Right renal cortex interstitium (tissue), 3 donors: ENCODE data around the gene COMT. TPM values are rescaled to one million over a fixed set of nuclear protein-coding genes. Genes with fewer than 3 reads are reported as not detected.
"Not testable (repeated sequence)": the region's sequence is repeated elsewhere in the genome, so short reads cannot be mapped to it uniquely, and the experiment has no call there.

Experiments
- DNase-seq, 3 donors: peaks; one replicate each; pipeline ENCODE4 v3.0.0-alpha.2; 2013; ENCODE audit warnings: low read depth in 3 of 3, low spot score in 2 of 3
- polyA plus RNA-seq, 3 donors: library from polyadenylated mRNA; unstranded; fragments of 120-200 nt; gene quantifications; one replicate each; pipeline ENCODE4 v1.2.1, GENCODE V29; 2013; ENCODE audit not compliant: insufficient read length in 3 of 3

The COMT gene
- polyA plus RNA-seq, 3 donors, result 88.6 to 126 (median 107) TPM

DNA sequence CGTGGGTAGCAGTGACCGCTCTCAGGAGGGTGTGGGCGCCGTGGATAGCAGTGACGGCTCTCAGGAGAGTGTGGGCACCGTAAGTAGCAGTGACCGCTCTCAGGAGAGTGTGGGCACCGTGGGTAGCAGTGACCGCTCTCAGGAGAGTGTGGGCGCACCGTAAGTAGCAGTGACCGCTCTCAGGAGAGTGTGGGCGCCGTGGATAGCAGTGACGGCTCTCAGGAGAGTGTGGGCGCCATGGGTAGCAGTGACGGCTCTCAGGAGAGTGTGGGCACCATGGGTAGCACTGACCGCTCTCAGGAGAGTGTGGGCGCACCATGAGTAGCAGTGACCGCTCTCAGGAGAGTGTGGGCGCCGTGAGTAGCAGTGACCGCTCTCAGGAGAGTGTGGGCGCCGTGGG lies 34.7 kb upstream of the COMT start:
- not testable (repeated sequence) for DNase-seq

DNA sequence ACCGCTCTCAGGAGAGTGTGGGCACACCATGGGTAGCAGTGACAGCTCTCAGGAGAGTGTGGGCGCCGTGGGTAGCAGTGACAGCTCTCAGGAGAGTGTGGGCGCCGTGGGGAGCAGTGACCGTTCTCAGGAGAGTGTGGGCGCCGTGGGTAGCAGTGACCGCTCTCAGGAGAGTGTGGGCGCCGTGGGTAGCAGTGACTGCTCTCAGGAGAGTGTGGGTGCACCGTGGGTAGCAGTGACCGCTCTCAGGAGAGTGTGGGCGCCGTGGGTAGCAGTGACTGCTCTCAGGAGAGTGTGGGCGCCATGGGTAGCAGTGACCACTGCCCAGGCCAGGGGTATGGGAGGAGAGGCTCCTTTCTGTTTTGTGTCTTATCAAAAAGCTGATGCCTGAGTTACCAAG lies 33.7 kb upstream of the COMT start:
- not testable (repeated sequence) for DNase-seq

DNA sequence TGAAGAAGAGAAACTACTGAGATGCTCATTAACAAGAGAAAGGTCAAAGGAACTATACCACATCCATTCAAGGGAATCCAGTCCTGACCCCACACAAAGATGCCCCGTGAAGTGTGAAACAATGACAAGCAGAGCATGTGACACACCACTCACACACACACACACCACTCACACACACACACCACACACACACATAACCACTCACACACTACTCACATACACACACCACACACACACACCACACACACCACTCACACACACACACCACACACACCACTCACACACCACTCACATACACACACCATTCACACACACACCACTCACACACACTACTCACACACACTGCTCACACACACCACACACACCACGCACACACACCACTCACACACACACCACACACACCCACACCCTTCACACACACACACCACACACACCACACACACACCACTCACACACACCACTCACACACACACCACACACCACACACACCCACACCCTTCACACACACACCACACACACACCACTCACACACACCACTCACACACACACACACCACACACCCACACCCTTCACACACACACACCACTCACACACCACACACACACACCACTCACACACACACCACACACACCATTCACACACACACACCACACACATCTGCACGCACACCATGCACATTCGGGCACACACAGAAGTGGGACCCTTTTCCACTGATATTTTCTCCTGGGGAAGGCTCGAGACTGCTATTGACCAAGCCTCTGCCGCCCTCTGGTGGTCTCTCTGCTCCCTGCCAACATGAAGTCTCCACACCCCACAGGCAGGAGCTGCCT lies 32.0 kb upstream of the COMT start:
- DNase-seq, result peak in 1 of 3 donors; percentile 61

DNA sequence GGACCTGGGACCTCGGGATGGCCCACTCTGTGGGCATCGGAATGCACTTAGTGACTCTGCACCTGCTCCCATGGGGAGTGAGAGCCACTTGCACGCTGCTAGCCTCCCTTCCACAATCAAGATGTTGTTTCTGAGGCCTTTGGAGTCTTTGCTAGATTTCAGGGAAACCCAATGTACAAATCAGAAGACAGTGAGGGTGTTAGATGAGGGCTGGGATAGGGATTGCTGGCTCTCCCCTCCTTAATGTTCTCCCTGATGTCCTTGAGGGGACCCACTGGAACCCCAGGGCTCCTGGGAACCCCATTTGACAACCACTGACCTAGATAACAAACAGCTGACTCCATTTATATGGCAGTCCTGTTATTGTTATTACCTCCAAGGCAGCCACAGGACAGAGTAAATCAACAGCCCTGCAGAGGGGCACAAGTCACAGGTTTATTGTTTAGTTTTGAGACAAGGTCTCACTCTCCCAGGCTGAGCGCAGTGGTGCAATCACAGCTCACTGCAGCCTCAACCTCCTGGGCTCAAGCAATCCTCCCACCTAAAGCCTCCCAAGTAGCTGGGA lies 31.3 kb upstream of the COMT start:
- no peak for DNase-seq

DNA sequence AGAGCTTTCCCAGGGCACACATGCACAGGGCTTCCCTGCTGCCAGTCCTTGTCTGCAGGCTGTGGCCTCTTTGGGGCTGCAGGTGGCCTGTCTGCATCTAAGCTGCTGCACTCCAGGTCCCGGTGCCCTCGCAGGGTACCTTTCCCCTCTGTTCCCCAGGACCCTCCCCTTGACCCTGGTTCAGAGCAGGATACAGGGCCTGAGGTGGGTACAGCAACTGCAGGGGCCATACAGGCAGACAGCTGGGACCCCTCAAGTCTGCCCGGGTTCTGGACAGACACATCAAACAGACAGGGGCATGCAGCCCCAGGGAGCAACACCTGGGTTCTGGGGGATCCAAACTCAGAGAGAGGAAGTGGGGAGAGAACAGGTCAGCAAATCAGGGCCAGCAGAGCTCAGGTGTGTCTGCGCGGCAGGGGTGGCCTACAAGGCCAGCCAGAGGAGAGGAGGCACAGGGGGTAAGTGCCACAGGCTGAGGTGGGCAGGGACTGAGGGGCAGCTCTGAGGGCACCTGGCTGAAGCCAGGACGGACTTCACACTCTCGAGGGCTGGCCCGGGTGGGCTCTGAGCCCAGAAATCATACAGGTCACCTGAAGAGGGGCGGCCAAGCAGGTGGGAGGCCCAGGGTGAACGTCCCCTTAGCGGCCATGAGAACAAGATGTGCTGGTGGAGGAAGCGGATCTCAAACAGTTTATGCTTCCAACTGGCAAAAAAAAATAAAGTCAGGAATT lies 29.9 kb upstream of the COMT start:
- no peak for DNase-seq

DNA sequence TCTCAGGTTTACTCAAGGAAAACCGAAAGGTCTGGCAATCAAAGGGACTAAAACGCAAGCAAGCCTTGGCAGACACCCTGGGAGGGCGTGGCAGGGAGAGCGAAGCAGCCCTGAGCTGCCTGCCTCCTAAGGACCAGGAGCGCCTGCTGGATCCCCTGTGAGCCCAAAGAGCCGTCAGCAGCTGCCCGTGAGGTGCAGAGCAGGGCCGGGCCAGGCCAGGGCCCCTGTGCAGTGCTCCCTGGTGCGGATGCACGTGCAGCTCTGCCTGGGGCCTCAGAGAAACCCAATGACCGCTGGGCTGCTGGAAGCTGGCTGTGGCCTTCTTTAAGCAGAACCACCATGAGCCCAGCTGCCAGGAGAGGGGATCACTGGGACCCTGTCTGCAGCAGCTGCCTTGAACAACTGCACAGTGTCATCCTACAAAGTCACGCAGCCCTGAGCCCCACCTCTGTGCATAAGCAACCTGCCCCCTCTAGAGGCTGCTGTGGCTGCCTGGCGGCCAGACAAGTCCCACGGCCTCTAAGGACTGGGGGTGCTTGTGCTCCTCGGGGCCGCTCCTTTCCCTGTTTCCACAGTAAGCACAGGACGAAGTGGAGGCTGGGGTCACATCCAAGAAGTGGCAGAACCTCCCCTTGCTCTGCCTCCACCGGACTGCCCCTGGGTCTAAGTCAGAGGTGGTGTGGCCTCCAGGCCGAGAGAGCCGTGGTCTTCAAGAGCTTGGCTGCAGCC lies 29.1 kb upstream of the COMT start:
- no peak for DNase-seq

DNA sequence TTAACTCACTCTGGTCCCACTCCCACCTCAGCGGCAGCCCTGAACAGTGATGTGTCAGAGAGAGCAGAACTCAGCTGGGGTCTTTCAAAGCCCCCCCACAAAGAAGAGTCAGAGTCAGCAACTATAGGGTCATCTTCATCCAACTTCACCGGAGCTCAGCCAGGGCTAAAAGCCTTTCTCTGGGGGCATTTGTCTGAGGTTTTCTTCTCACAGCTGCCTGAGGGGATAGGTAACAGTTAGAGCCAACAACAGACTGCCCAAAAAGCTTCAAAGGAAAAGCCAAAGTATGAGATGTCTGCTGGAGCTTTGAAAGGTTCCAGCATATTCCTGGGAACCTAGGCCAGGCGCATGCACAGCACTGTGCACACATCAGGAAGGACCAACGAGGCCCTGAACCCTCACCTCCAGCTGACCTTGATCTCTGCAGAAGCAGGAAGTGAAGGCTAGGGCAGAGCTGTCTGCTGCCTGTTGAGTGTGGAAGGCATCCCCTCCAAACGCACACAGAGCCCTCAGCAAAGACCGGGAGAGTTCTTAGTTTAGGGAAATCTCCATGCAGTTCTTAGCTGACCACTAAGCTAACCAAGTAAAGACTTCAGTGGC lies 28.1 kb upstream of the COMT start:
- no peak for DNase-seq

DNA sequence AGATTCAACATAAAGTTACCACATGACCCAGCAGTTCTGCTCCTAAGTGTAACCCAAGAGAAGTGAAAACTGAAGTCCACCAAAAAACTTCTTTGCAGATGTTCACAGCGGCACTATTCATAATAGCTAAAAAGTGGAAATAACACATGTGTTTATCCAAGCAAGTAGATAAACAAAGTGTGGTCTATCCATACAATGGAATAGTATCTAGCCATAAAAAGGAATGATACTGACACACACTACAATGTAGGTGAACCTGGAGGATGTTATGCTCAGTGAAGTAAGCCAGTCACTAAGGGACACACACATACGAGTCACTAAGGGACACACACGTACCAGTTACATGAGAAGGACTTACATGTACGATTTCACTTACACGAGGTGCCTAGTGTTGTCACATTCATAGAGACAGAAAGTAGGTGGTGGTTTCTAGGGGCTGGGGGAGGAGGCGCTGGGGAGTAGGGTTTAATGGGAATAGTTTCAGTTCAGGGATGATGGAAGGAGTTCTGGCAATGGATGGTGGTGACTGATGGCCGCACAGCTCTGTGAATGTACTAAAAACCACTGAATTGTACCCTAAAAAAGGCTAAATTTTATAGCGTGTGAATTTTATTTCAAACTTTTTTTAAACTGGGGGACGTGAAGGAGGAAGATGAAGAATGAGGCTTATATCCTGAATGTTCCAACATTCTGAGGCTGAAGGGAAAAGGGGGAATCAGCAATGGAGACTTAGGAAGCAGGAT lies 27.2 kb upstream of the COMT start:
- DNase-seq, result no peak

DNA sequence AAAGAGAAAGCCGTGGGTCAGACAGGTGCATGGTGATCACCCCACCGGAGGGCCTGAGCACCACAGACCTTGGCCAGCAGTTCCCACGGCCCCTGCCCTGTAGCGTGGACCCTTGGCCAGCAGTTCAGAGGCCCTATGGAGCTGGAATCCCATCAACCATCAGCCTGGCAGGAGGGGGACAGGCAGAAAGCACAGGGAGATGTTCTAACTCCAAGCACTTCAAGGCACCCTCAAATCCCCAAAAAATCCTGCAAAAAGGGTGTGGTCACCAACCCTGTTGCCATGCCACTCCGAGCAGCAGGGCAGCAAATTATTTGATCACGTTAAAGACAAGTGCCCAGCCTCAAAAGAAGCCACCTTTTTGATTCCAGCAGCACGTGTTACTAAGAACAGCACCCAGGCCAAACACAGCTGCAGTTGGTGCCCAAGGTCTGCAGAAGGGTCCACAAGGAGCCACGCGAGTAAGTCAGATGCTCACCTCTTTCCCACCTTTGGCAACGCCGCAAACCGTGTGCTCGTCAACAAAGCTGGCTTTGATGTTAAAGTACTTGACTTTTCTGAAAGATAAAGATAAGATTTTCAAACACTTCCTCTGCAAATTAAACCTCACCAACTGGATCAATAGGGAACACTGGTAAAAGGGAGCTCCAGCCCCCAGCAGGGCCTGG lies 26.2 kb upstream of the COMT start:
- no peak for DNase-seq

DNA sequence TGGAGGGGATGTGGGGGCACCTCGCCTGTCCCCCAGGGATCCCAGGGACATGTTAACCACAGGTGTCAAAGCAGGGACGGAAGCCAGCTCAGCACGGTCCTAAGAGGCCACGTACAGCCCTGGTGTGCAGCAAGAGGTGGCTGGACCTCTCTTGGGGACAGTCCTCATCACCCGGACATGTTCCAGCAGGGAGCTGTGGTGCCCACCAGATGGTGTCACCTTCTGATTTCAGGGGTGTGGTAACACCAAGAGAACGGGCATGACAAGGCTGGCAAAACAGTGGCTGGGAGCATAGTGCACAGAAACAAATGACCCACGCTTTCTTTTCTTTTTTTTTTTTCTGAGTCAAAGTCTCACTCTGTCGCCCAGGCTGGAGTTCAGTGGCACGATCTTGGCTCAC lies 25.6 kb upstream of the COMT start:
- no peak for DNase-seq

DNA sequence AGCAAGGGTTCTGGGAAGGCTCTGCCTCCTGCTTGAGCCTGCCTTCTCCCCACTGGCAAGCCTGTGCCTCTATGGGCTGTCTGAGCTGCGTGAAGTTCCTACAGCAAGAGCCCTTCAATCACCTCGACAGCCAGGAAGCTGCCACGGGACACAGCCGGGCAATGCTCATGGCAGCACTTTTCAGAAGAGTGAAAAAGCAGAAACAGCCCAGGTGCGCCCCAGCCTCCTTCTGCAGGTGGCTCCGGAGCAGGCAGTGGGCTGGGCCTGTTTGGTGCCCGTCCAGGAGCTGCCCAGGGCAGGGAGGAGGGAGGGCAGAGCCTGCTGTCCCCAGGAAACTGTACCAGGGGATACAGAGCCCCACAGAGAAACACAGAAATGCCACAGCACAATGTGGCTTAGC lies 24.6 kb upstream of the COMT start:
- DNase-seq, result no peak

DNA sequence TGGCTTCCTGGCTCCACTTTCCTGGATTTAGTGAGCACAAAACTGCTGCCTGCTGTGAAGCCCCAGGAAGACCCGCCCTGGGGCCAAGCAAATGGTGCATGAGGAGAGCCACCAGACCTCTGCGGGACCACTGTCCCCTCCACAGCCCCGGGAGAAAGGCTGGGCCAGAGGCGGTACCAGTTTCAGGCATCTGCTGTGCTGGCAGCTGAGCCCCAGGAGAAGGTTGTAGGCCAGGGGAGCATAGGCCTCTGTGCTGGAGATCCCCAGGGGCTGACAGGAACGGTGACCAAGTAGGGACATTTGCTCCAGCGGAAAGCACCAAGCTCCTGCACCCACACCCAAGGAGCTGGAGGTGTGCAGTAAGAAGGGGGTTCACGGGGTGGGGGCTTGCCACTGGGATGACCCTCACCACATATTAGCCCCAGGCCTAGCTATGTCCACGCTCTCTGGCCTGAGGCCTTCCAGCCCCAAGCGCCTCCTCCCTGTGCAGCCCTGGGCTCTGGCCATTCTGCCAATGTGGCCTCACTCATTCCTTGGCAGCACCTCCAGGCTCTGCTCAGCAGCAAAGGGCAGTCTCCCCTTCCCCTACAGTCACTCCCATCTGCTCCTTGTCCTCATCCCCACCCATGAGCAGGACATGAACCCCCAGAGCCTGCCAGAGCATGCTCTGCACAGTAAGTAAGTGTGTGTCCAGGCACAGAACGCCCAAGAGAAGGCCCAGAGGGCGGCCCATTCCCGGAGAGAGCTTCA lies 24.0 kb upstream of the COMT start:
- no peak for DNase-seq

DNA sequence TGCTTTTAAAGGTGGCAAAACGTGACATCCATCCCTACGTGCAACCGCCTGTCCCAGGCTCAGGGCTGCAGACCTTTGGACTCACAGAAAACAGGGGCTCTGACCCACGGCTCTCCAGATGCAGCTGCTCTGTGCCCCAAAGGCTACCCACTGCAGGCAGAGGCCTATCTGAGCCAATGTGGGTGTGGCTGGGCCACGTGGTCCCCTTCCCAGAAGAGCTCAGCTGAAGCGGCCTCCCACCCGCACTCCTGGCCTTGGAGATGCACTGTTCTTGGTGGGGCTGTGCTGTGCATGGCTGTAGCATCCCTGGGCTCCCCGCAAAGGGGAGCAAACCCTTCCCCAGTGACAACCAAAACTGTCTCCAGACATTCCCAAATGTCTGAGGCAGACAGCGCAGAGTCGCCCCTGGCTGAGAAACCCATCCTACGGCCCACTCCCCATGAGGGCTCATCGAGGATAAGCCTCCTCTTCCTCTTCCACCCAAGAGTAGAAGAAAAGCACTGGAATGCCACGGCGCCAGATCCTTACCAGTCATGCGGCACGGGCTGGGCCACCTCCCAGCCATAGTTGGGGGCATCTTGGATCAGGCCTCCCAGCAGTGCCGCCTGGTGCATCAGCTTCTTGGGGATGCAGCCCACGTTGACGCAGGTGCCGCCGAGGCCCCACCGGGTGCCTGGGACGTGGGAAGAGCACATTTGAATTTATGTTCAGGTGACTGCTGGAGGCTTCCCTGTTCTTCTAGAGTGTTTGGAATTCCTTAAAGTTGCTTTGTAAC lies 23.1 kb upstream of the COMT start:
- DNase-seq, result no peak

DNA sequence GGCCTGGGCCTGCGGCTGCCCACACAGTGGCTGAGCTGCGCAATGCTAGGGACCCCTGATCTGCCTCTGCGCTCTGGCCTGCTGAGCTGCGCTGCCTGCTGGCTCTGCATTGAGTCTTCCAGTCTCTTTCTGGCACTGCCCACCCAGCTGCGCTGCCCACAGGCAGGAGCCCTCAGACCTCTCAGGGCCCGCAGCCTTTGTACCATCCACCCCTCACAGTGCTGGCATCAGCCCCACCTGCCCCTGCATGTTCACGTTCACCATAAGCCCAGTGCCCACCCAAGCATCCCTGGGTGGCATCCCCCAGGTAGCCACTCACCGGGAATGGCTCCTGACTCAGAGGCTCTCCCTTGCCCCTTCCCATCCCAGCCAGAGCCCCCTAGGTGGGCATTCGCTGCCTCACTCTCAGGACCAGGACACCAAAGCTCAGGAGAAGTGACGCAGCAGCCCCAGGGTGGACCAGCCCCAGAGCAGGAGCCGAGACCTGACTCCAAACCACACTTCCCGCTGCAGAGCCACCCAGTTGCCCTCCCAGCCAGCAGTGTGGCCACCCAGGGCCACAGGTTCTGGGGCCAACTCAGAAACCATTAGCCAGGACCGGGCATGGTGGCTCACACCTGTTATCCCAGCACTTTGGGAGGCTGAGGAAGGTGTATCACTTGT lies 21.7 kb upstream of the COMT start:
- DNase-seq, result no peak

DNA sequence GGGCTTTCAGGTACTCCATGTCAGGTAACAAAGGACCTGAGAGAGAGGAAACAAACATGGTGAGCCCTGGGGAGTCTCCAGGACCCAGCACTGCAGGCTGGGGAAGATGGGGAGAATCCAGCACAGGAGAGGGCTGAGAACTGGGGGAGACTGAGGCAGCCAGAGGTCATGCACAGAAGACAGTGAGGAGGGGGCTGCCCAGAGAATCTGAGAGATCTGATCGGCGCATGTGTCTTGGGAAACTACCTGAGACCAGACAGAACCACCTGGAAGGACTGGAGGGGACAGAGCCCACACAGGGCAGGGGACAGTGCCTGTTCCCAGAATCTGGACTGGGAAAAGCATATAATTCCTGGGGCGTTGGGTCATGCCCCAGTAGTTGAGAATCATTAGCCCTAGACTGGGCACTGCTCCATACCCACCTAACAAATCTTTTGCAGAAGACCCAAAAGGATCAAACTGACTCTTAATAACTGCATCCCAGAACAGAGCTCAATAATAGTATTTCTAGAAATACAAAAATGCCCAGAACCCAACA lies 20.0 kb upstream of the COMT start:
- no peak for DNase-seq

DNA sequence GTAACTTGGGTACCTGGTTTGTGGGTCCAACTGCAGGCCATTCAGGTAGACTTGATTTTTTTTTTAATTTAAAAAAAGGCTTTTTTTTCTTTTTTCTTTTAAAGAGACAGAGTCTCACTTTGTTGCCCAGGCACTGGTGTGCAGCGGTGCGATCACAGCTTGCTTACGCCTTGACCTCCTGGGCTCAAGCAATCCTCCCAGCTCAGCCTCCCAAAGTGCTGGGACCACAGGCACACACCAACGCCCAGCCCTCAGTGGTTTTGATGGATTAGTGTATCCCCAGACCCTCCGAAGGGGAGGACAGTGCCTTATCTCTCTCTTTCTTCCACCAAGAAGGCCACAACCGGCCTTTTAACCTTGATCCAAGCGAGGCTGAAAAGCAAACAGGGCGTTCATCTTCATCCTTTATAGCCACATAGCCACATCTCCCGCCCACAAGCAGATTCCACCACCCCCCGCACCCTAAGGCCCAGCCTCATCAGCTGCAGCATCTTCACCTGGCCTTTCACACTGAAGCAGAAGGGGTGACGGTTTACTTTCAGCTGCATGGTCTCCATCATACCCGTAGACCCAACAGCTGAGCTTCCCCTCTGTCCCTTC lies 17.6 kb upstream of the COMT start:
- no peak for DNase-seq

DNA sequence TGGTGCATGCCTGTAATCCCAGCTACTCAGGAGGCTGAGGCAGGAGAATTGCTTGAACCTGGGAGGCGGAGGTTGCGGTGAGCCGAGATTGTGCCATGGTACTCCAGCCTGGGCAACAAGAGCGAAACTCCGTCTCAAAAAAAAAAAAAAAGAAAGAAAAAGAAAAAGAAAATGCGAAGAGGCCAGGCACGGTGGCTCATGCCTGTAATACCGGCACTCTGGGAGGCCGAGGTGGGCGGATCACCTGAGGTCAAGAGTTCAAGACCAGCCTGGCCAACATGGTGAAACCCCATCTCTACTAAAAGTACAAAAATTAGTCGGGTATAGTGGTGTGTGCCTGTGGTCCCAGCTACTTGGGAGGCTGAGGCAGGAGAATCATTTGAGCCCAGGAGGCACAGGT lies 15.5 kb upstream of the COMT start:
- DNase-seq, result not testable (repeated sequence)
